Activated naive CD8-positive, alpha-beta T cell treated with anti-CD3 and anti-CD28 coated beads for 36 hours (primary cell): ENCODE data around the gene POLH. TPM values are rescaled to one million over a fixed set of nuclear protein-coding genes. Genes with fewer than 3 reads are reported as not detected.
"Not testable (repeated sequence)": the region's sequence is repeated elsewhere in the genome, so short reads cannot be mapped to it uniquely, and the experiment has no call there.

Experiments used
- DNase-seq: peaks from one replicate; pipeline ENCODE4 v3.0.0; 2021
- H3K27ac Mint-ChIP-seq: one replicate; pipeline ENCODE4 v1.8.0; 2022; ENCODE audit warnings: mild to moderate bottlenecking, moderate library complexity, mixed read lengths
- H3K27me3 Mint-ChIP-seq: one replicate; pipeline ENCODE4 v1.8.0; 2022; ENCODE audit warnings: mild to moderate bottlenecking, mixed read lengths
- H3K36me3 Mint-ChIP-seq: one replicate; pipeline ENCODE4 v1.8.0; 2021; ENCODE audit warnings: mild to moderate bottlenecking, mixed read lengths
- H3K4me1 Mint-ChIP-seq: one replicate; pipeline ENCODE4 v1.8.0; 2021; ENCODE audit warnings: mixed read lengths
- H3K4me3 Mint-ChIP-seq: one replicate; pipeline ENCODE4 v1.8.0; 2022; ENCODE audit warnings: mild to moderate bottlenecking, moderate library complexity, mixed read lengths
- H3K9me3 Mint-ChIP-seq: one replicate; pipeline ENCODE4 v1.8.0; 2022; ENCODE audit warnings: mixed read lengths
- total RNA-seq, 2 experiments: library from RNA; stranded (reverse); gene quantifications; one replicate each; pipeline ENCODE4 v1.2.3, GENCODE V29; 2021

POLH gene
- total RNA-seq = 10 to 100 TPM; 23.4 to 30.1 TPM

DNA sequence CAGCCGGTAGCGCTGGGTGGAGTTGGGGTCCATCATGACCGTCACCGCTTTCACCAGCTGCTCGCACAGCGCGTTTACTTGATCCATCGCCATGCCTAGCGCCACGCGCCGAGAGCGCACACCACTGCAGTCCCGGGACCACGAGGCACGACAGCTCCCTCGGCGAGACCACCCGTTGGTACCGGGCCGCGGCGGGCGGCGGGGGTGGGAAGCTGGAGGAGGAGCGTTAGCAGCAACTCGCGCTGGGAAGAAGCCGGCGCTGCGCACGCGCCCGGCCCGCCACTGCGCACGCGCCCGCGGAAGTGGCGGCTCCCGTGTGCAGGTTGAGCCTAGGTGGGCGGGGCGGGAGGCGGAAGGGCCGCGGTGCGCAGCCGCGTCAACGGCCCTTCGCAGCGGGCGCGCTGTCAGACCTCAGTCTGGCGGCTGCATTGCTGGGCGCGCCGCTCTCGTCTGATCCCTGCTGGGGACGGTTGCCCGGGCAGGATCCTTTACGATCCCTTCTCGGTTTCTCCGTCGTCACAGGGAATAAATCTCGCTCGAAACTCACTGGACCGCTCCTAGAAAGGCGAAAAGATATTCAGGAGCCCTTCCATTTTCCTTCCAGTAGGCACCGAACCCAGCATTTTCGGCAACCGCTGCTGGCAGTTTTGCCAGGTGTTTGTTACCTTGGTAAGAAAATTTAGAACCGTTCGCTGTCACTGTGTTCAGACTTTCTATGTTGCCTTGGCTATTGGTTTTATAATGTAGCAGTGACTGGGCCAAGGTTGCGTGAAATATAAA lies at the start of gene POLH, which contains the start of gene XPO5:
POLH (plus strand) TSS at position 414 of the 780 bp plus-strand sequence. CDS start 6,135 bp downstream, outside the sequence.
XPO5 (minus strand) TSS at position 267 of the 780 bp plus-strand sequence; CDS start at position 93, 174 bp downstream.
- Mint-ChIP-seq H3K36me3 (peaks cover 28% of the 10 kb centered on the region), H3K9me3 (no peaks in the 10 kb centered on the region), H3K27ac (peak within 1 kb of the TSS; percentile 91), H3K4me1 (peaks cover 38% of the 10 kb centered on the region), H3K4me3 (peak within 1 kb of the TSS; percentile 95), H3K27me3 (no peaks in the 10 kb centered on the region)
- DNase-seq = peak; percentile 96

DNA sequence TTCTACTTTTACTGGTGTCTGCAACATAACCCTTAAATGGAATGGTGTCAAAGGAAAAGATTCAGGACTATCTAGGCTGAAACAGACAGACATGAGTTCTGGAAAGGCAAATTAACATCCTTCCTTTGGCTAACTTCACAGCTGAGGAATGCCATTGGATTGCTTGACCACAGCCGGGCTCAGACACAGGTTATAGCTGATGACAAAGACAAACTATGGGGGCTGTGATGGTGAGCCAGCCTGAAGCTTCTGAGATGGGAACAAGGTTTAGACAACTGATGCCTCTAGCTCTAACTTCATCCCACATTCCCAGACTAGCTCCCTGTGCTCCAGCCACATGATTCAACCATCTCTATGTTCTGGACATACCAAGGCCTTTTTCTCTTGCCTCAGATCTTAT lies 43.8 kb upstream of the POLH start:
- Mint-ChIP-seq H3K27me3 (no peaks in the 10 kb centered on the region), H3K9me3 (no peaks in the 10 kb centered on the region), H3K27ac (no peak overlapping the region), H3K4me3 (no peak overlapping the region), H3K4me1 (no peaks in the 10 kb centered on the region), H3K36me3 (peaks cover 20% of the 10 kb centered on the region)
- DNase-seq = no peak

DNA sequence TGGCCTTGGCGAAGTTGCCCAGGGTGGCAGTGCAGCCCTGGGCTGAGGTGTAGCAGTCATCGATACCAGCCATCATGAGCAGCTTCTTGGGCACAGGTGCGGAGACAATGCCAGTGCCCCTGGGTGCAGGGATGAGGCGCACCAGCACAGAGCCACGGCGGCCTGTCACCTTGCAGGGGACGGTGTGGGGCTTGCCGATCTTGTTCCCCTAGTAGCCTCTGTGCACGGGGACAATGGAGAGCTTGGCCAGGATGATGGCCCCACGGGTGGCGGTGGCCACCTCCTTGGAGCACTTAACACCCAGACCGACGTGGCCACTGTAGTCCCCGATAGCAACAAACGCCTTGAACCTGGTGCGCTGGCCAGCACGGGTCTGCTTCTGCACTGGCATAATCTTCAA lies 37.0 kb upstream of the POLH start:
- H3K4me1 Mint-ChIP-seq, H3K4me3 Mint-ChIP-seq, H3K27me3 Mint-ChIP-seq, H3K27ac Mint-ChIP-seq, DNase-seq, H3K9me3 Mint-ChIP-seq: not testable (repeated sequence)
- peaks cover 31% of the 10 kb centered on the region for H3K36me3 Mint-ChIP-seq

DNA sequence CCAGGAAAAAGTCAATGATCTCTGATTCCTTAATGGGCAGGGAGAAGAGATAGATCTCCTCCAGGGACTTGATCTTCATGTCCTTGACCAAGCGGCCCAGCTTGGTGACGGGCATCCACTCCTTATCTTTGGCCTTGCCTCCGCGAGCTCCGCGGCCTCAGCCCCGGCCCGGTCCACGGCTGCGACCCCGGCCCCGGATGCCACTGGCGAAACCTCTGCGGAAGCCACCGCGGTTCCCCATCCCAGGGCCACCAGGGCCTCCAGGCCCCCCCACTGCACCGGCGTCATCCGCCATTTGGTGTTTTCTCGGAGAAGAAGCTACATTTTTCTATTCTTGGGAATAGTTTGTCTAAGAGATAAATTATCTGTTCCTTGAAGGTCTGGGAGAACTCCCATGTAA lies 36.6 kb upstream of the POLH start:
- H3K4me1 Mint-ChIP-seq, H3K4me3 Mint-ChIP-seq, H3K27me3 Mint-ChIP-seq, DNase-seq, H3K27ac Mint-ChIP-seq, H3K9me3 Mint-ChIP-seq: not testable (repeated sequence)
- H3K36me3 Mint-ChIP-seq = peaks cover 31% of the 10 kb centered on the region

GRCh38 chr6:43540507-43540906 lies 35.5 kb upstream of the POLH start:
- Mint-ChIP-seq H3K9me3 (no peaks in the 10 kb centered on the region), H3K4me1 (no peaks in the 10 kb centered on the region), H3K27ac (no peak overlapping the region), H3K27me3 (no peaks in the 10 kb centered on the region), H3K4me3 (no peak overlapping the region), H3K36me3 (peaks cover 33% of the 10 kb centered on the region)
- DNase-seq = no peak

GRCh38 chr6:43541774-43542471 lies 34.1 kb upstream of the POLH start:
- H3K27ac Mint-ChIP-seq = no peak overlapping the region

GRCh38 chr6:43544461-43544860 lies 31.5 kb upstream of the POLH start:
- no peak overlapping the region for H3K27ac Mint-ChIP-seq
- no peaks in the 10 kb centered on the region for H3K9me3 Mint-ChIP-seq
- H3K4me3 Mint-ChIP-seq = no peak overlapping the region
- H3K27me3 Mint-ChIP-seq = no peaks in the 10 kb centered on the region
- H3K36me3 Mint-ChIP-seq = peaks cover 22% of the 10 kb centered on the region
- H3K4me1 Mint-ChIP-seq = no peaks in the 10 kb centered on the region
- no peak for DNase-seq

More at GRCh38 chr6:43541774-43542471, 34.1 kb upstream of the POLH start:
- Mint-ChIP-seq H3K4me1 (no peaks in the 10 kb centered on the region), H3K36me3 (peaks cover 33% of the 10 kb centered on the region), H3K9me3 (no peaks in the 10 kb centered on the region), H3K4me3 (no peak overlapping the region), H3K27me3 (no peaks in the 10 kb centered on the region)
- DNase-seq = no peak

- no peaks in the 10 kb centered on the region for H3K9me3 Mint-ChIP-seq
- no peaks in the 10 kb centered on the region for H3K4me1 Mint-ChIP-seq
- no peak overlapping the region for H3K4me3 Mint-ChIP-seq
- H3K36me3 Mint-ChIP-seq = peaks cover 24% of the 10 kb centered on the region
- H3K27me3 Mint-ChIP-seq = no peaks in the 10 kb centered on the region
- no peak for DNase-seq
- H3K27ac Mint-ChIP-seq = no peak overlapping the region
Observed at GRCh38 chr6:43547222-43547621, 28.8 kb upstream of the POLH start.

GRCh38 chr6:43557620-43558019 lies 18.4 kb upstream of the POLH start:
- not testable (repeated sequence) for H3K4me3 Mint-ChIP-seq, H3K27me3 Mint-ChIP-seq, H3K27ac Mint-ChIP-seq, H3K4me1 Mint-ChIP-seq, H3K9me3 Mint-ChIP-seq, DNase-seq
- H3K36me3 Mint-ChIP-seq = peaks cover 28% of the 10 kb centered on the region

- Mint-ChIP-seq H3K4me1 (no peaks in the 10 kb centered on the region), H3K36me3 (peaks cover 27% of the 10 kb centered on the region), H3K27me3 (no peaks in the 10 kb centered on the region), H3K27ac (no peak overlapping the region), H3K4me3 (no peak overlapping the region), H3K9me3 (no peaks in the 10 kb centered on the region)
- no peak for DNase-seq
Observed at GRCh38 chr6:43559328-43559727, 16.7 kb upstream of the POLH start.

DNA sequence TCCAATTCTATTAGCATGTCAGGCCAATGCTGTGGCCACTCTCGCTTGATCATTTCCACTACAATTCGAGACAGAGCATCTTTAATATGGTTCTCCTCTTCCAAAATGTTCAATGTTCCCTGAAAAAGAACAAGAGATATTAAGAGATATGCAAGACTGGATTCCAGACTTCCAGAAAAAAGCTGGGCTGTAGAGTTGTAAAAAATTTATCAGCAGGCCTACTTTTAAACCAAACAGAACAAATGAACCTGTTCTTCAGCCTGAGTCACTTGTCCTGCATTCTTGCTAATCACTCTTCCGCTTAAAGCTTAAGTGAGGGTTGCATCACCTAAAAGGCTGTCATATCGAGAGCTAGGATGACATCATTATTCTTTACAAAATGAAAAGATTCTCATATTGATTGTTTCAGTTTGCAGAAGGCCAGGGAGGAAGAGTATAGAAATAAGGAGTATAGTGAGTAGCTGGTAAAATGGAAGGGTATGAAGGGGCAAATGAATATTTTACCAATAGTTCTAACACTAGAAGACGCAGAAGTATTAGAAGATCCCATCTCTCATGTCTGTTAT lies 5.0 kb upstream of the POLH start:
- peak overlapping the region; percentile 9 for H3K4me3 Mint-ChIP-seq
- peaks cover 23% of the 10 kb centered on the region for H3K4me1 Mint-ChIP-seq
- H3K27ac Mint-ChIP-seq = peak overlapping the region; percentile 84
- peaks cover 30% of the 10 kb centered on the region for H3K36me3 Mint-ChIP-seq
- H3K27me3 Mint-ChIP-seq = no peaks in the 10 kb centered on the region
- DNase-seq = no peak
- H3K9me3 Mint-ChIP-seq = no peaks in the 10 kb centered on the region

DNA sequence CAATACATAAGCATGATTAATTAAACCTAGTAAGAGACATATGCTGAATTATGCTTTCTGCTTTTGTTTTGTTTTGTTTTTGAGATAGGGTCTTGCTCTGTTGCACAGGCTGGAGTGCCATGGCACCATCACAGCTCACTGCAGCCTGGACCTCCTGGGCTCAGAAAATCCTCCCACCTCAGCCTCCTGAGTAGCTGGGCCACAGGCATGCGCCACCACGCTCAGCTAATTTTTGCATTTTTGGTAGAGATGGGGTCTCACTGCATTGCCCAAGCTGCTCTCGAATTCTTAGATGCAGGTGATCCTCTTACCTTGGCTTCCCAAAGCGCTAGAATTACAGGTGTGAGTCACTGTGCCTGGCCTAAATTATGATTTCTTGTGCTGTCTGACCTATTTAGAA lies 4.0 kb upstream of the POLH start:
- peaks cover 23% of the 10 kb centered on the region for H3K4me1 Mint-ChIP-seq
- no peaks in the 10 kb centered on the region for H3K9me3 Mint-ChIP-seq
- no peak overlapping the region for H3K4me3 Mint-ChIP-seq
- H3K27me3 Mint-ChIP-seq = no peaks in the 10 kb centered on the region
- peak overlapping the region; percentile 44 for H3K27ac Mint-ChIP-seq
- DNase-seq = no peak
- H3K36me3 Mint-ChIP-seq = peaks cover 27% of the 10 kb centered on the region

- Mint-ChIP-seq H3K4me1 (peaks cover 42% of the 10 kb centered on the region), H3K27ac (peak overlapping the region; percentile 91)
Observed at GRCh38 chr6:43575105-43575771, 747 bp upstream of the POLH start.

DNA sequence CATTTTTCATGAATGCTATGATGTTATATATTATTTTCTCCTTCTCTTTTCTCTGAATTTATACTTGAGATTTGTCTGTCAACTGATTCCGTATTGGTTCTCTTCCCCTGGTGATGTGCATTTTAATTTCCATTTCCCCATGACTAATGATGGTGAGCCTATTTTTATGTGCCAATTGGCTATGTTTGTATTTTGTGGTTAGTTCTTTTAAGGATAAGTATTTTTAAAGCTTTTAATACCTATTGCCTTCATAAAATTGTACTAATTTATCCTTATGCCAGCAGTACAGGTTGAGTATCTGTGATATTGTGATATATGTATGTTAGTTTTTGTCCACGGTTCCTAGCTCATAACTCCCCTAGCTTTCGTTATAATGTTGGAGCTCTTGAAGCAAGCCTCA lies 2.8 kb downstream of the POLH start:
- H3K36me3 Mint-ChIP-seq = peaks cover 25% of the 10 kb centered on the region
- peaks cover 24% of the 10 kb centered on the region for H3K4me1 Mint-ChIP-seq
- H3K9me3 Mint-ChIP-seq = no peaks in the 10 kb centered on the region
- H3K27ac Mint-ChIP-seq = no peak overlapping the region
- DNase-seq = no peak
- H3K27me3 Mint-ChIP-seq = no peaks in the 10 kb centered on the region
- H3K4me3 Mint-ChIP-seq = peak overlapping the region; percentile 2

More at GRCh38 chr6:43575105-43575771, 747 bp upstream of the POLH start:
- H3K36me3 Mint-ChIP-seq = peaks cover 31% of the 10 kb centered on the region
- no peaks in the 10 kb centered on the region for H3K27me3 Mint-ChIP-seq
- no peak for DNase-seq
- peak overlapping the region; percentile 95 for H3K4me3 Mint-ChIP-seq
- H3K9me3 Mint-ChIP-seq = no peaks in the 10 kb centered on the region

GRCh38 chr6:43579171-43579570 lies 3.2 kb downstream of the POLH start:
- Mint-ChIP-seq H3K9me3 (no peaks in the 10 kb centered on the region), H3K27me3 (no peaks in the 10 kb centered on the region), H3K4me1 (peaks cover 27% of the 10 kb centered on the region), H3K4me3 (no peak overlapping the region), H3K27ac (no peak overlapping the region), H3K36me3 (peaks cover 25% of the 10 kb centered on the region)
- DNase-seq = no peak
